ENCODE results near the gene FBXW5. TPM values are rescaled to one million over a fixed set of nuclear protein-coding genes. Genes with fewer than 3 reads are reported as not detected.
A peak's percentile ranks its signal among the peaks of the same experiment; 100 is the strongest.

FBXW5 gene
- total and polyA plus RNA-seq, 9 of the 15 experiments (the other 6 are each of a cell fraction or from before 2014, with no cell fraction given) = 0.21 to 128 (median 37.0) TPM

DNA sequence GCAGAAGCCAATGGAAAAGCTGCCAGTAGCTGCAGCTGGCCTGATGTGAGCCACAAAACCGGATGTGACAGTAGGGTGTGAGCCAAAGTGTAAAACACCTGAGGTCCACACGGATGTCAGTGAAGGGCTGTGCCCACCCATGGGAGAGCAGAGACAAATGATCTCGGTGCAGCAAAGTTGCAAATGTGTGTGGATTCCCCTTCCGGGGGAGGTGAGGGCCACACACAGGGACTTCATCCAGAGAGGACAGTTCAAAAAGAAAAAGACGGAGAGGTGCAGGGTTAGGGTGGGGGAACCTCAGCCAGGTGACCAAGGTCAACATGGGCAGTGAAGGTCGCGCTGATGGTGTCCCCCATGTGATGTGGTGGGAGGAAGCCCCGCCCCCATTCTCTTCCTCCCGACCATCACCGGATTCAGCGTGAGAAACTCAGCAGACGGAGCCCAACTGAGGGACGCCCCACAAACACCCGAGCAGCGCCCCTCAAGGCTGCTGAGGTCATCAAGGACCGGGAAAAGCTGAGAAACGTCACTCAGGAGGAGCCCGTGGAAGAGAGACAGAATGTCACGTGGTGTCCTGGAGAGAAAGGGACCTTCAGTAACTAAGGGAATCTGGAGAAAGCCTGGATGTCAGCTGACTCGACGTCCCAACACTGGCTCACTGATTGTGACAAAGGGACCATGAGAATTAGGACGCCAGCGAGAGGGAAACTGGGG lies 21.4 kb upstream of the FBXW5 start (continued):
- TF ChIP-seq MGA (IDR thresholded peaks at IDR 0.05) = 0 out of 2 replicates have a peak, but pooled peaks have one; percentile 9
- TF ChIP-seq, protein P1, sequence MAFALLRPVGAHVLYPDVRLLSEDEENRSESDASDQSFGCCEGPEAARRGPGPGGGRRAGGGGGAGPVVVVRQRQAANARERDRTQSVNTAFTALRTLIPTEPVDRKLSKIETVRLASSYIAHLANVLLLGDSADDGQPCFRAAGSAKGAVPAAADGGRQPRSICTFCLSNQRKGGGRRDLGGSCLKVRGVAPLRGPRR (CRISPR knock-in tag; IDR thresholded peaks at IDR 0.05) = no peak
- no peak for TF ChIP-seq ZFP1 (CRISPR knock-in tag; IDR thresholded peaks at IDR 0.05)
- TF ChIP-seq, protein P2, sequence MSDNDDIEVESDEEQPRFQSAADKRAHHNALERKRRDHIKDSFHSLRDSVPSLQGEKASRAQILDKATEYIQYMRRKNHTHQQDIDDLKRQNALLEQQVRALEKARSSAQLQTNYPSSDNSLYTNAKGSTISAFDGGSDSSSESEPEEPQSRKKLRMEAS (CRISPR knock-in tag; IDR thresholded peaks at IDR 0.05) = peak; percentile 48; the same call in 1 of the 2 replicates
- peak; percentile 93; the same call in 1 of the 2 replicates for TF ChIP-seq TOE1 (IDR thresholded peaks at IDR 0.05; ENCODE audit: borderline replicate concordance)
- TF ChIP-seq TOE1 (CRISPR knock-in tag; IDR thresholded peaks at IDR 0.05; ENCODE audit: borderline replicate concordance, low read depth) = no peak
- 0 out of 2 replicates have a peak, but pooled peaks have one; percentile 16 for TF ChIP-seq CXXC5 (CRISPR knock-in tag; IDR thresholded peaks at IDR 0.05)
- TF ChIP-seq POLR2H (tag; IDR thresholded peaks at IDR 0.05; ENCODE audit: low read depth) = no peak
- TF ChIP-seq, protein P3, sequence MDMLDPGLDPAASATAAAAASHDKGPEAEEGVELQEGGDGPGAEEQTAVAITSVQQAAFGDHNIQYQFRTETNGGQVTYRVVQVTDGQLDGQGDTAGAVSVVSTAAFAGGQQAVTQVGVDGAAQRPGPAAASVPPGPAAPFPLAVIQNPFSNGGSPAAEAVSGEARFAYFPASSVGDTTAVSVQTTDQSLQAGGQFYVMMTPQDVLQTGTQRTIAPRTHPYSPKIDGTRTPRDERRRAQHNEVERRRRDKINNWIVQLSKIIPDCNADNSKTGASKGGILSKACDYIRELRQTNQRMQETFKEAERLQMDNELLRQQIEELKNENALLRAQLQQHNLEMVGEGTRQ (CRISPR knock-in tag; IDR thresholded peaks at IDR 0.05) = peak; percentile 74
- peak; percentile 57 for TF ChIP-seq CBFA2T2 (conservative IDR thresholded peaks at IDR 0.05)
- no peak for TF ChIP-seq ATF1 (CRISPR knock-in tag; IDR thresholded peaks at IDR 0.05)
- peak; percentile 50; the same call in 1 of the 2 replicates for TF ChIP-seq ATF1 (tag; IDR thresholded peaks at IDR 0.05)
- TF ChIP-seq ATF3 (IDR thresholded peaks at IDR 0.05) = peak; percentile 26; the same call in 1 of the 2 replicates
- no peak for TF ChIP-seq ATF3 (CRISPR knock-in tag; conservative IDR thresholded peaks at IDR 0.05)

Data from K562 (cell line).